Fibroblast of mammary gland (primary cell): ENCODE measurements around the gene SORCS2.

ENCODE experiments used
- DNase-seq: peaks from one replicate; pipeline ENCODE4 v3.0.0-alpha.2; 2010; ENCODE audit warnings: low read depth
- H3K4me3 ChIP-seq: 2 replicates; pipeline ENCODE4 v1.5.1; 2011; ENCODE audit warnings: low read depth, mild to moderate bottlenecking, low read length, moderate library complexity; ENCODE audit not compliant: control insufficient read depth
- TF ChIP-seq, protein P1 (sequence below): conservative IDR thresholded peaks from 2 replicates; pipeline ENCODE4 v1.5.1; 2011; ENCODE audit warnings: low read depth, low read length, inconsistent platforms; ENCODE audit not compliant: control insufficient read depth, insufficient read depth

The SORCS2 gene

DNA sequence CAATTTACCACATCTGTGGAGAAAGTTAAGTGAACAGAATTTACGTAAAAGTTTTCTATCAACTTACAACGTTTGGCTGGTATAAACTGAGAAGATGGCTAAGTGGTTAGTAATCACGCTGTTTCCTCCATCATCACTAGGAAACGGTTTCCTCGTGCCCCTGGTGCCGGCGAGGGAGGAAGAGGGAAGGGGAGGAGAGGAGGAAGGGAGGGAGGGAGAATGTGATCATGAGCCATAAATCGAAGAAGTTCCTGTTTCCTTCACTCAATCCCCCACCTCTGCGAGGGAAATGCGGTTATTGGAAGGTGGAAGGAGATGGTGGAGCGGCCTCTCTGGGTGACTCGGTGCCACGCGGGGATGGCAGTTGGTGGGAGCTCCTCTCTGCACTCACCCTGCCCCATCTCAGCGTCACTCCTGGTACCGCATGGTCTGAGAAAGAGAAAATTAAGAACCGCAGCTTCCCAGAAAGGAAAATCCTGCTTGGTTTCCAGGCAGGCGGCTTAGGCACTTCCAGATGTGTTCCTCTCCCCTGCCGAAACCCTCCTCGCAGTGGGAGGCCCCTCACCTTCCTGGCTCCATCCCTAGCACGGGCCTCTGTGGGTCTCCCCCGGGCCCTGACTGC, 530.5 kb downstream of the SORCS2 start:
- TF ChIP-seq, protein P1, sequence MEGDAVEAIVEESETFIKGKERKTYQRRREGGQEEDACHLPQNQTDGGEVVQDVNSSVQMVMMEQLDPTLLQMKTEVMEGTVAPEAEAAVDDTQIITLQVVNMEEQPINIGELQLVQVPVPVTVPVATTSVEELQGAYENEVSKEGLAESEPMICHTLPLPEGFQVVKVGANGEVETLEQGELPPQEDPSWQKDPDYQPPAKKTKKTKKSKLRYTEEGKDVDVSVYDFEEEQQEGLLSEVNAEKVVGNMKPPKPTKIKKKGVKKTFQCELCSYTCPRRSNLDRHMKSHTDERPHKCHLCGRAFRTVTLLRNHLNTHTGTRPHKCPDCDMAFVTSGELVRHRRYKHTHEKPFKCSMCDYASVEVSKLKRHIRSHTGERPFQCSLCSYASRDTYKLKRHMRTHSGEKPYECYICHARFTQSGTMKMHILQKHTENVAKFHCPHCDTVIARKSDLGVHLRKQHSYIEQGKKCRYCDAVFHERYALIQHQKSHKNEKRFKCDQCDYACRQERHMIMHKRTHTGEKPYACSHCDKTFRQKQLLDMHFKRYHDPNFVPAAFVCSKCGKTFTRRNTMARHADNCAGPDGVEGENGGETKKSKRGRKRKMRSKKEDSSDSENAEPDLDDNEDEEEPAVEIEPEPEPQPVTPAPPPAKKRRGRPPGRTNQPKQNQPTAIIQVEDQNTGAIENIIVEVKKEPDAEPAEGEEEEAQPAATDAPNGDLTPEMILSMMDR = no peak
- H3K4me3 ChIP-seq = no peak overlapping the region
- DNase-seq = no peak

- TF ChIP-seq, protein P1 = no peak
- no peak for DNase-seq
- no peak overlapping the region for H3K4me3 ChIP-seq
Measured at GRCh38 chr4:7723625-7724024, 531.3 kb downstream of the SORCS2 start.

GRCh38 chr4:7725951-7726350, 533.6 kb downstream of the SORCS2 start:
- TF ChIP-seq, protein P1 = no peak
- peak; percentile 66 for DNase-seq
- H3K4me3 ChIP-seq = no peak overlapping the region

DNA sequence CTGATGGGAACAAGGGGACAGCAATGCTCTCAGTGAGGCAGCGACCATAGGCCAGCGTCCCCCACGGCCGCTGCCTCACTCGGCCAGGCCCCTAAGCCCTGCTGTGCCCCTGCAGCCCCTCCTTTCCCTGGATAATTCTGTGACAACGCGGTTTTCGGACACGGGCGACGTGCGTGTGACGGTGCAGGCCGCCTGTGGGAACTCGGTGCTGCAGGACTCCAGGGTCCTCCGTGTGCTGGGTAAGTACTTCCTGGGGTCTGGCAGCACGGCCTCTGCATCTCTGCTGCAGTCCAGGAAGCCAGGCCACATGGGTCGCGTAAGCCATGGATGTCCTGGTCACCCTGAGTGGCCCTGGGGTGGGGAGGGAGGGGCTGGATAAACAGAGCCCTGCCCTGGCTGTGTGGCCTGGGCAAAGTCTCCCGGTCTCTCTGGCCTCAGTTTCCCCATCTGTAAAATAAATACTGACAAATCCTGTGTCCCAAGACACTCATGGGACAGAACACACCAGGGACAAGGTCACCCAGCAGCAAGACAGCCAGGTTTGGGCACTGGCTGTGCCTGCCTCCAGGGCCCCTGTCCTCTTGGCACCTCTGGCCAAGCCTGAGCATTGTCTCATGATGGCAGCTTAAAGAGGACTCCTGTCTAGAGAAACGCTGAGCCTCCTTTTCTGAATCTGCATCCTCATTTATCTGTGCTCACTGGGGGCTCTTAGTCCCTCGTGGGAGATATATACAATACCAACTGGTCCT, 534.5 kb downstream of the SORCS2 start:
- TF ChIP-seq, protein P1 = no peak
- no peak for DNase-seq
- no peak overlapping the region for H3K4me3 ChIP-seq

DNA sequence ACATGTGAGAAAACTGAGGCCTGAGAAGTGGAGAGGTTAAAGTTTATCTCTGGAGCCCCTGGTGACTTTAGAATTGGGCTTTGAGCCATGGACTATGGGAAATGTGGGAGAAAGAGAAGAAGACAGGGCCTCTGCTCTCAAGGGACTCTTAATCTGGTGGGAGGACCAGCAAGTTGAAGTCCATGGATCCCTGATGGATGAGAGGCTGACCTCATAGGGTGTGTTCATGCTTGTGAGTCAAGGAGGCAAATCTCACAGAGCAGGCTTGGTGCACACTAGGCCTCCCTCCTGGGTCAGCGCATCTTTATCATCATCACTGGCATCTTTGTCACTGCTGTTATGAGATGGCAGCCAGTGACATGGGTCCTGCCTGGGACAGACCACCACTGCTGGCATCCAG, 535.4 kb downstream of the SORCS2 start:
- TF ChIP-seq, protein P1 = no peak
- DNase-seq = peak; percentile 50
- no peak overlapping the region for H3K4me3 ChIP-seq

DNA sequence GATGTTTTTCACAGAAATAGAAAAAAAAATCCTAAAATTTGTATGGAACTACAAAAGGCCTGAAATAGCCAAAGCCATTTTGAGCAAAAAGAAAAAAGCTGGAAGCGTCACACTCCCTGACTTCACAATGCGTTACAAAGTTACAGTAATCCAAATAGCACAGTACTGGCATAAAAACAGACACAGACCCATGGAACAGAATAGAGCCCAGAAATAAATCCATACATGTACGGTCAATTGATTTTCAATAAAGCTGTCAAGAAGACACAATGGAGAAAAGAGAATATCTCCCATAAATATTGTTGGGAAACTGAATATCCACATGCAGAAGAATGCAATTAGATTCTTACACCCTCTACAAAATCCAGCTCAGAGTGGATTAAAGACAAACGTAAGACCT, 539.1 kb downstream of the SORCS2 start:
- no peak for DNase-seq
- TF ChIP-seq, protein P1 = no peak
- H3K4me3 ChIP-seq = no peak overlapping the region
